ENCODE data around the gene CPNE2.
"Not testable (repeated sequence)": the region's sequence is repeated elsewhere in the genome, so short reads cannot be mapped to it uniquely, and the experiment has no call there.

Gene CPNE2

DNA sequence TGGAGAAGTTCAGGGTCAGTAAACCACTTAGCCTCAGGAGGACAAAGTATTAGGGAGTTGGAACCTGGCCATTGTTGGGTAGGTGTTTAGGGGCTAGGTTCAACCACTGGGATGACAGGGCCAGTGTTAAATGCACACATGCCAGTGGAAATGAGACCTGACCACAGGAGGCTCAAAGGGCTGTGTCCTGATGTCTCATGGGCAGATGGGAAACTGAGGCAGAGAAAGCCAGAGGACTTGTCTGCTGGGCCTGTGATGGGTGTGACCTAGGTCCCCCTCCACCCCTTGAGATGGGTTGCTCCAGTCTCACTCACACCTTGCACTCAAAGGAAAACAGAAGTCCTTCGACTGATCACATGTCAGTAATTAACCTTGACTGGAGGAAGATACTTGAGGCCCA lies 16.0 kb downstream of the CPNE2 start:
- H3K4me1 ChIP-seq (ENCODE audit: control insufficient read depth, insufficient read depth, low read depth, low read length), result peaks cover 22% of the 10 kb centered on the region
- H2AFZ ChIP-seq (ENCODE audit: low read depth, low read length), result no peak overlapping the region
- no peak overlapping the region for H4K8ac ChIP-seq (ENCODE audit: low read length)
- H3K27me3 ChIP-seq (ENCODE audit: control insufficient read depth in 1 of 2, insufficient read depth in 1 of 2, low read length in 2 of 2), result no peaks in the 10 kb centered on the region
- H2BK5ac ChIP-seq (ENCODE audit: low read depth, low read length, poor library complexity, severe bottlenecking), result no peak overlapping the region
- no peak overlapping the region for H2BK15ac ChIP-seq (ENCODE audit: low read depth, poor library complexity, severe bottlenecking)
- H3K4me2 ChIP-seq (ENCODE audit: low read length, poor library complexity, severe bottlenecking), result no peak overlapping the region
- H3K18ac ChIP-seq (ENCODE audit: low read depth in 1 of 2, low read length in 2 of 2), result no peak overlapping the region
- no peak overlapping the region for H3K9ac ChIP-seq (ENCODE audit: low read length)
- H3K79me1 ChIP-seq (replicated peaks; ENCODE audit: low read length, poor library complexity, severe bottlenecking), result peaks cover 28% of the 10 kb centered on the region
- DNase-seq, result no peak
- H3K9me3 ChIP-seq (ENCODE audit: control insufficient read depth, low read length), result no peaks in the 10 kb centered on the region
- peaks cover 0 to 2% of the 10 kb centered on the region in 2 experiments for H3K36me3 ChIP-seq (ENCODE audit: control insufficient read depth in 1 of 2, insufficient read depth in 2 of 2, low read depth in 1 of 2, low read length in 2 of 2)
- no peak overlapping the region for H2BK12ac ChIP-seq (ENCODE audit: low read length in 2 of 2)
- H4K91ac ChIP-seq (ENCODE audit: low read length), result no peak overlapping the region
- no peak overlapping the region for H2AK5ac ChIP-seq (ENCODE audit: low read length, severe bottlenecking)
- no peak overlapping the region for H3K4me3 ChIP-seq (ENCODE audit: insufficient read depth in 1 of 2, low read depth in 1 of 2, low read length in 2 of 2)
- 80% methylated on average over 1 of the region's 1 CpG for WGBS
- no peak overlapping the region for H3K27ac ChIP-seq (ENCODE audit: low read length, poor library complexity, severe bottlenecking)
- H3K4ac ChIP-seq (ENCODE audit: low read depth in 1 of 2, low read length in 2 of 2), result no peak overlapping the region
- H2BK120ac ChIP-seq (ENCODE audit: low read depth, low read length), result no peak overlapping the region
- H3K14ac ChIP-seq (ENCODE audit: low read length in 2 of 2), result no peak overlapping the region
- no peak overlapping the region for H3K23ac ChIP-seq (ENCODE audit: low read length in 2 of 2)

DNA sequence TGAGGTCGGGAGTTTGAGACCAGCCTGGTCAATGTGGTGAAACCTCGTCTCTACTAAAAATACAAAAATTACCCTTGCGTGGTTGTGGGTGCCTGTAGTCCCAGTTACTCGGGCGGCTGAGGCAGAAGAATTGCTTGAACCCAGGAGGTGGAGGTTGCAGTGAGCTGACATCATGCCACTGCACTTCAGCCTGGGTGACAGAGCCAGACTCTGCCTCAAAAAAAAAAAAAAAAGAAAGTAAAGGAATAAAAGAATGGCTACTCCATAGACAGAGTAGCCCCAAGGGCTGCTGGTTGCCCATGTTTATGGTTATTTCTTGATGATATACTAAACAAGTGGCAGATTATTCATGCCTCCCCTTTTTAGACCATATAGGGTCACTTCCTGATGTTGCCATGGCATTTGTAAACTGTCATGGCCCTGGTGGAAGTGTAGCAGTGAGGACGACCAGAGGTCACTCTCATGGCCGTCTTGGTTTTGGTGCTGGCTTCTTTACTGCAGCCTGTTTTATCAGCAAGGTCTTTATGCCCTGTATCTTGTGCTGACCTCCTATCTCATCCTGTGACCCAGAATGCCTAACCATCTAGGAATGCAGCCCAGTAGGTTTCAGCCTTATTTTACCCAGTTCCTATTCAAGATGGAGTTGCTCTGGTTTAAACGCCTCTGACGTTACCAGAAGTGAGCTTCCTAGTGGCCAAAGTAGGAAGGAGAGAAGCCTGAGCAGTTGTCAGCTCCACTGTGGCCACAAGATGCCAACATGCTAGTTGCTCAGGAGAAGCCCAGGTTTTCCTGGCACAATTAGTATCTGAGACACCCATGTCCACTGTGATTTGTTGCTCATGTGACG lies 17.1 kb downstream of the CPNE2 start:
- peaks cover 26% of the 10 kb centered on the region for H3K79me1 ChIP-seq (replicated peaks; ENCODE audit: low read length, poor library complexity, severe bottlenecking)
- not testable (repeated sequence) for H3K9me3 ChIP-seq (ENCODE audit: control insufficient read depth, low read length); H3K27ac ChIP-seq (ENCODE audit: low read length, poor library complexity, severe bottlenecking); H4K8ac ChIP-seq (ENCODE audit: low read length); H3K27me3 ChIP-seq (ENCODE audit: control insufficient read depth in 1 of 2, insufficient read depth in 1 of 2, low read length in 2 of 2); H2AFZ ChIP-seq (ENCODE audit: low read depth, low read length); H3K4me2 ChIP-seq (ENCODE audit: low read length, poor library complexity, severe bottlenecking); H3K4ac ChIP-seq (ENCODE audit: low read depth in 1 of 2, low read length in 2 of 2); H2AK5ac ChIP-seq (ENCODE audit: low read length, severe bottlenecking); DNase-seq; H2BK12ac ChIP-seq (ENCODE audit: low read length in 2 of 2); H3K18ac ChIP-seq (ENCODE audit: low read depth in 1 of 2, low read length in 2 of 2); H3K23ac ChIP-seq (ENCODE audit: low read length in 2 of 2); H3K9ac ChIP-seq (ENCODE audit: low read length); H2BK120ac ChIP-seq (ENCODE audit: low read depth, low read length); H2BK5ac ChIP-seq (ENCODE audit: low read depth, low read length, poor library complexity, severe bottlenecking); H3K4me3 ChIP-seq (ENCODE audit: insufficient read depth in 1 of 2, low read depth in 1 of 2, low read length in 2 of 2); H3K14ac ChIP-seq (ENCODE audit: low read length in 2 of 2); H4K91ac ChIP-seq (ENCODE audit: low read length); H2BK15ac ChIP-seq (ENCODE audit: low read depth, poor library complexity, severe bottlenecking)
- peaks cover 22% of the 10 kb centered on the region for H3K4me1 ChIP-seq (ENCODE audit: control insufficient read depth, insufficient read depth, low read depth, low read length)
- H3K36me3 ChIP-seq (ENCODE audit: control insufficient read depth in 1 of 2, insufficient read depth in 2 of 2, low read depth in 1 of 2, low read length in 2 of 2), result peaks cover 0 to 11% of the 10 kb centered on the region in 2 experiments
- 88% methylated on average over 8 of the region's 10 CpGs for WGBS

DNA sequence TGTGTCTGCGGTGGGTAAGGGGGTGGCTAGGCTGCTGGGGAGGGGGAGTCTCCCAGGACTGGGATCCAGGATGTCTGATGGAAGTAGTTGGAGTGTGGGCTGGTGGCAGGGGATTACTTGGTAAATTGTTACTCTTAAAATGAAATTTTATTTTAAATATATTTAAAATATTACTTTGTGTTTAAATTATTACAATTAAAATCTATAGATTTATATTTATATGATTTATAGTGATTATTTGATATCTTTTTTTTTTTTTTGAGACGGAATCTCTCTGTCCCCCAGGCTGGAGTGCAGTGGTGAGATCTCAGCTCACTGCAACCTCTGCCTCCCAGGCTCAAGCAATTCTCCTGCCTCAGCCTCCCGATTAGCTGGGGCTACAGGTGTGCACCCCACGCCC lies 18.6 kb downstream of the CPNE2 start:
- Histone ChIP-seq H4K91ac (ENCODE audit: low read length) (no peak overlapping the region), H3K36me3 (ENCODE audit: control insufficient read depth in 1 of 2, insufficient read depth in 2 of 2, low read depth in 1 of 2, low read length in 2 of 2) (peaks cover 0 to 18% of the 10 kb centered on the region in 2 experiments), H3K18ac (ENCODE audit: low read depth in 1 of 2, low read length in 2 of 2) (no peak overlapping the region), H3K9me3 (ENCODE audit: control insufficient read depth, low read length) (no peaks in the 10 kb centered on the region), H4K8ac (ENCODE audit: low read length) (no peak overlapping the region), H3K27me3 (ENCODE audit: control insufficient read depth in 1 of 2, insufficient read depth in 1 of 2, low read length in 2 of 2) (no peaks in the 10 kb centered on the region), H3K14ac (ENCODE audit: low read length in 2 of 2) (no peak overlapping the region), H2AK5ac (ENCODE audit: low read length, severe bottlenecking) (no peak overlapping the region), H3K4me3 (ENCODE audit: insufficient read depth in 1 of 2, low read depth in 1 of 2, low read length in 2 of 2) (no peak overlapping the region), H3K4me2 (ENCODE audit: low read length, poor library complexity, severe bottlenecking) (no peak overlapping the region), H3K79me1 (replicated peaks; ENCODE audit: low read length, poor library complexity, severe bottlenecking) (peaks cover 26% of the 10 kb centered on the region), H2BK5ac (ENCODE audit: low read depth, low read length, poor library complexity, severe bottlenecking) (no peak overlapping the region), H3K27ac (ENCODE audit: low read length, poor library complexity, severe bottlenecking) (no peak overlapping the region), H2BK12ac (ENCODE audit: low read length in 2 of 2) (no peak overlapping the region), H2AFZ (ENCODE audit: low read depth, low read length) (no peak overlapping the region), H3K23ac (ENCODE audit: low read length in 2 of 2) (no peak overlapping the region), H3K9ac (ENCODE audit: low read length) (no peak overlapping the region), H3K4ac (ENCODE audit: low read depth in 1 of 2, low read length in 2 of 2) (no peak overlapping the region), H3K4me1 (ENCODE audit: control insufficient read depth, insufficient read depth, low read depth, low read length) (peaks cover 22% of the 10 kb centered on the region), H2BK15ac (ENCODE audit: low read depth, poor library complexity, severe bottlenecking) (peak overlapping the region; percentile 56), H2BK120ac (ENCODE audit: low read depth, low read length) (no peak overlapping the region)
- 88% methylated on average over 3 of the region's 4 CpGs for WGBS
- DNase-seq, result no peak

DNA sequence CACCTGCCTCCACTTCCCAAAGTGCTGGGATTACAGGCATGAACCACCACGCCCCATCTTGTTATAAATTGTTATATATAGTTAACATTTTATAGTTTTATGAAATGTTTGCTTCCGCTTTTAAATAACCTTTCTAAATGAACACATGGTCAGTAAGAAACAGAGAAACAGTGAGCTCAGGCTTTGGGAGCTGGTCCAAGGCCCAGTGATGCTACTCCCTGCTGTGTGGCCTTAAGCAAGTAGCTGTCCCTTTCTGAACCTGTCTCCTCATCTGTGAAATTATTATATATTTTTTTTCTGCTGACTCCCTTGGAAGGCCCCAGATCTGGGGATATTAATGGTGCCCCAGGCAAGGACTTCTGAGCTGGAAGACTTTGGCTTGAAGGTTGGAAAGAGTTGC lies 19.0 kb downstream of the CPNE2 start:
- 100% methylated on average over 1 of the region's 2 CpGs for WGBS

More for the DNA sequence above, 19.0 kb downstream of the CPNE2 start:
- H3K27me3 ChIP-seq (ENCODE audit: control insufficient read depth in 1 of 2, insufficient read depth in 1 of 2, low read length in 2 of 2), result no peaks in the 10 kb centered on the region
- peaks cover 22% of the 10 kb centered on the region for H3K4me1 ChIP-seq (ENCODE audit: control insufficient read depth, insufficient read depth, low read depth, low read length)
- H2BK15ac ChIP-seq (ENCODE audit: low read depth, poor library complexity, severe bottlenecking), result no peak overlapping the region
- no peak overlapping the region for H4K8ac ChIP-seq (ENCODE audit: low read length)
- H2BK120ac ChIP-seq (ENCODE audit: low read depth, low read length), result no peak overlapping the region
- H3K23ac ChIP-seq (ENCODE audit: low read length in 2 of 2), result no peak overlapping the region
- H2AFZ ChIP-seq (ENCODE audit: low read depth, low read length), result no peak overlapping the region
- H2BK12ac ChIP-seq (ENCODE audit: low read length in 2 of 2), result no peak overlapping the region
- H3K18ac ChIP-seq (ENCODE audit: low read depth in 1 of 2, low read length in 2 of 2), result no peak overlapping the region
- no peak overlapping the region for H2BK5ac ChIP-seq (ENCODE audit: low read depth, low read length, poor library complexity, severe bottlenecking)
- H3K36me3 ChIP-seq (ENCODE audit: control insufficient read depth in 1 of 2, insufficient read depth in 2 of 2, low read depth in 1 of 2, low read length in 2 of 2), result peaks cover 0 to 22% of the 10 kb centered on the region in 2 experiments
- H2AK5ac ChIP-seq (ENCODE audit: low read length, severe bottlenecking), result no peak overlapping the region
- peaks cover 22% of the 10 kb centered on the region for H3K79me1 ChIP-seq (replicated peaks; ENCODE audit: low read length, poor library complexity, severe bottlenecking)
- no peaks in the 10 kb centered on the region for H3K9me3 ChIP-seq (ENCODE audit: control insufficient read depth, low read length)
- H3K4ac ChIP-seq (ENCODE audit: low read depth in 1 of 2, low read length in 2 of 2), result no peak overlapping the region
- H3K9ac ChIP-seq (ENCODE audit: low read length), result no peak overlapping the region
- H3K14ac ChIP-seq (ENCODE audit: low read length in 2 of 2), result no peak overlapping the region
- H3K4me2 ChIP-seq (ENCODE audit: low read length, poor library complexity, severe bottlenecking), result no peak overlapping the region
- H3K4me3 ChIP-seq (ENCODE audit: insufficient read depth in 1 of 2, low read depth in 1 of 2, low read length in 2 of 2), result no peak overlapping the region
- no peak for DNase-seq
- H4K91ac ChIP-seq (ENCODE audit: low read length), result no peak overlapping the region
- no peak overlapping the region for H3K27ac ChIP-seq (ENCODE audit: low read length, poor library complexity, severe bottlenecking)
